H9 (cell line): ENCODE data around the gene ORAI3. TPM values are rescaled to one million over a fixed set of nuclear protein-coding genes. Genes with fewer than 3 reads are reported as not detected.

ENCODE experiments used
- DNase-seq: peaks from one replicate; pipeline ENCODE4 v3.0.0-alpha.2; 2017
- H2AFZ ChIP-seq: one replicate; pipeline ENCODE4 v1.6.1; 2013; ENCODE audit warnings: mild to moderate bottlenecking, low read length, control low read depth, moderate library complexity
- H2AK5ac ChIP-seq: 2 replicates; pipeline ENCODE4 v1.6.1; 2013; ENCODE audit warnings: low read length, control low read depth, mixed read lengths; ENCODE audit not compliant: insufficient read length
- H2BK120ac ChIP-seq: one replicate; pipeline ENCODE4 v1.6.1; 2013; ENCODE audit warnings: low read depth, mild to moderate bottlenecking, low read length, control low read depth, inconsistent platforms; ENCODE audit not compliant: poor library complexity, severe bottlenecking
- H2BK12ac ChIP-seq: 2 replicates; pipeline ENCODE4 v1.6.1; 2013; ENCODE audit warnings: low read length, control low read depth, mixed read lengths, low read depth; ENCODE audit not compliant: insufficient read length
- H2BK15ac ChIP-seq: 2 replicates; pipeline ENCODE4 v1.6.1; 2013; ENCODE audit warnings: low read depth, low read length, control low read depth
- H2BK20ac ChIP-seq: one replicate; pipeline ENCODE4 v1.6.1; 2013; ENCODE audit warnings: low read depth, mild to moderate bottlenecking, low read length, control low read depth, inconsistent platforms; ENCODE audit not compliant: poor library complexity, severe bottlenecking
- H2BK5ac ChIP-seq: 2 replicates; pipeline ENCODE4 v1.6.1; 2013; ENCODE audit warnings: low read length, control low read depth, mixed read lengths; ENCODE audit not compliant: insufficient read length
- H3K14ac ChIP-seq: 2 replicates; pipeline ENCODE4 v1.6.1; 2013; ENCODE audit warnings: low read length, control low read depth; ENCODE audit not compliant: insufficient read depth
- H3K18ac ChIP-seq: 2 replicates; pipeline ENCODE4 v1.6.1; 2013; ENCODE audit warnings: low read depth, mild to moderate bottlenecking, mixed read lengths, low read length, control low read depth; ENCODE audit not compliant: insufficient read length
- H3K23ac ChIP-seq: 2 replicates; pipeline ENCODE4 v1.6.1; 2013; ENCODE audit warnings: low read length, control low read depth, mixed read lengths, low read depth; ENCODE audit not compliant: insufficient read length
- H3K23me2 ChIP-seq: 2 replicates; pipeline ENCODE4 v1.6.1; 2013; ENCODE audit warnings: low read depth, mild to moderate bottlenecking, mixed read lengths, low read length, control low read depth; ENCODE audit not compliant: insufficient read length, poor library complexity, severe bottlenecking
- H3K27ac ChIP-seq: 2 replicates; pipeline ENCODE4 v1.5.1; 2013; ENCODE audit warnings: low read length, control low read depth, mixed read lengths, low read depth; ENCODE audit not compliant: insufficient read length
- H3K27me3 ChIP-seq: 2 replicates; pipeline ENCODE4 v1.6.1; 2013; ENCODE audit warnings: low read length, control low read depth, inconsistent platforms; ENCODE audit not compliant: insufficient read depth
- H3K4ac ChIP-seq: 2 replicates; pipeline ENCODE4 v1.6.1; 2013; ENCODE audit warnings: low read depth, mild to moderate bottlenecking, control low read depth, inconsistent platforms, low read length, moderate library complexity
- H3K4me1 ChIP-seq: 2 replicates; pipeline ENCODE4 v1.6.1; 2013; ENCODE audit warnings: low read length, control low read depth, inconsistent platforms; ENCODE audit not compliant: insufficient read depth
- H3K4me2 ChIP-seq: 2 replicates; pipeline ENCODE4 v1.6.1; 2013; ENCODE audit warnings: low read length, control low read depth, mixed read lengths; ENCODE audit not compliant: insufficient read length, insufficient read depth
- H3K56ac ChIP-seq: 2 replicates; pipeline ENCODE4 v1.6.1; 2013; ENCODE audit warnings: low read depth, mild to moderate bottlenecking, mixed read lengths, low read length, control low read depth; ENCODE audit not compliant: insufficient read length
- H3K79me1 ChIP-seq: 2 replicates; pipeline ENCODE4 v1.6.1; 2013; ENCODE audit warnings: low read depth, mild to moderate bottlenecking, moderate library complexity, low read length, control low read depth, inconsistent platforms; ENCODE audit not compliant: insufficient read depth, poor library complexity, severe bottlenecking
- H3K79me2 ChIP-seq: 2 replicates; pipeline ENCODE4 v1.6.1; 2013; ENCODE audit warnings: low read length, control low read depth, inconsistent platforms; ENCODE audit not compliant: insufficient read depth
- H3K9ac ChIP-seq: 2 replicates; pipeline ENCODE4 v1.6.1; 2013; ENCODE audit warnings: low read length, control low read depth, mixed read lengths; ENCODE audit not compliant: insufficient read length; ENCODE audit errors: extremely low read depth
- H3K9me3 ChIP-seq: one replicate; pipeline ENCODE4 v1.6.1; 2013; ENCODE audit warnings: low read depth, low read length, inconsistent platforms; ENCODE audit not compliant: control insufficient read depth
- H3T11ph ChIP-seq: one replicate; pipeline ENCODE4 v1.6.1; 2013; ENCODE audit warnings: mild to moderate bottlenecking, low read length, control low read depth, inconsistent platforms
- H4K20me1 ChIP-seq: one replicate; pipeline ENCODE4 v1.6.1; 2013; ENCODE audit not compliant: control insufficient read depth, insufficient read length, insufficient read depth
- H4K5ac ChIP-seq: 2 replicates; pipeline ENCODE4 v1.6.1; 2013; ENCODE audit warnings: low read depth, mild to moderate bottlenecking, mixed read lengths, low read length, control low read depth; ENCODE audit not compliant: insufficient read length
- H4K8ac ChIP-seq: replicated peaks from 2 replicates; pipeline ENCODE4 v1.6.1; 2013; ENCODE audit warnings: low read length, control low read depth, mixed read lengths, low read depth; ENCODE audit not compliant: insufficient read length
- H4K91ac ChIP-seq: 2 replicates; pipeline ENCODE4 v1.6.1; 2013; ENCODE audit warnings: low read depth, mild to moderate bottlenecking, moderate library complexity, mixed read lengths, low read length, control low read depth; ENCODE audit not compliant: insufficient read length
- H3K27ac Mint-ChIP-seq, 3 experiments: 2 replicates in 2 of 3; 3 replicates in 1 of 3; pipeline ENCODE4 v1.8.0; 2020 to 2021; ENCODE audit warnings: mixed read lengths in 3 of 3, mild to moderate bottlenecking in 1 of 3, moderate library complexity in 1 of 3
- H3K27me3 Mint-ChIP-seq: 2 replicates; pipeline ENCODE4 v1.8.0; 2021; ENCODE audit warnings: low read depth, mild to moderate bottlenecking, moderate library complexity, mixed read lengths
- H3K36me3 Mint-ChIP-seq, 3 experiments: 2 replicates in 2 of 3; 3 replicates in 1 of 3; pipeline ENCODE4 v1.8.0; 2020 to 2021; ENCODE audit warnings: low read depth in 3 of 3, mixed read lengths in 3 of 3; ENCODE audit not compliant: insufficient read depth in 1 of 3
- H3K4me1 Mint-ChIP-seq, 2 experiments: 2 replicates each; pipeline ENCODE4 v1.8.0; 2020; ENCODE audit warnings: mixed read lengths in 2 of 2
- H3K4me3 Mint-ChIP-seq, 2 experiments: 2 replicates in 1 of 2; 3 replicates in 1 of 2; pipeline ENCODE4 v1.8.0; 2020 to 2021; ENCODE audit warnings: mild to moderate bottlenecking in 2 of 2, mixed read lengths in 2 of 2, moderate library complexity in 1 of 2
- H3K9me3 Mint-ChIP-seq, 2 experiments: 2 replicates in 1 of 2; 3 replicates in 1 of 2; pipeline ENCODE4 v1.8.0; 2020; ENCODE audit warnings: mild to moderate bottlenecking in 2 of 2, mixed read lengths in 2 of 2, moderate library complexity in 1 of 2
- CTCF ChIP-seq: fragments of 200-600 bp; sonication (generic); conservative IDR thresholded peaks from 3 replicates; pipeline ENCODE4 v1.8.0; 2021; ENCODE audit warnings: antibody characterized with exemption, mild to moderate bottlenecking
- WGBS: extraction: QIAGEN DNeasy Blood & Tissue Kit; methylation state at CpG from one replicate; pipeline ENCODE4 v1.1.7; 2013; ENCODE audit warnings: missing lambda C conversion rate, low lambda C conversion rate, mixed read lengths; ENCODE audit not compliant: insufficient read length; ENCODE audit errors: extremely low coverage; 5-methylcytosine and 5-hydroxymethylcytosine counted together
- total RNA-seq: library from RNA; stranded (reverse); gene quantifications from 2 replicates; pipeline ENCODE4 v1.2.1, GENCODE V29; 2021

ORAI3 gene
- total RNA-seq, 1 experiment from 2014 or later, result 6.9 TPM

GRCh38 chr16:30983289-30983889 is 34.5 kb downstream of the ORAI3 start:
- no peaks in the 10 kb centered on the region for H3K79me2 ChIP-seq
- H3T11ph ChIP-seq, result no peak overlapping the region
- H3K4me1 ChIP-seq, result no peaks in the 10 kb centered on the region
- H4K20me1 ChIP-seq, result no peaks in the 10 kb centered on the region
- H3K27me3 ChIP-seq, result no peaks in the 10 kb centered on the region
- H3K56ac ChIP-seq, result no peak overlapping the region
- H3K27ac ChIP-seq, result no peak overlapping the region
- no peak overlapping the region for H2BK20ac ChIP-seq
- H3K23ac ChIP-seq, result no peak overlapping the region
- H2BK15ac ChIP-seq, result no peak overlapping the region
- H3K4ac ChIP-seq, result no peak overlapping the region
- no peak overlapping the region for H2BK5ac ChIP-seq
- Mint-ChIP-seq H3K27me3 (no peaks in the 10 kb centered on the region; the same call in 1 of the 2 replicates), H3K4me3 (no peak overlapping the region), H3K9me3 (no peaks in the 10 kb centered on the region; a peak in 1 of 5 replicates), H3K27ac (peak overlapping the region in 1 of 3 experiments; percentile 72; a peak in 1 of 7 replicates), H3K4me1 (peaks cover 5 to 7% of the 10 kb centered on the region in 2 experiments), H3K36me3 (peaks cover 24 to 46% (median 44%) of the 10 kb centered on the region in 3 experiments)
- H3K23me2 ChIP-seq, result no peaks in the 10 kb centered on the region
- no peak overlapping the region for H2AK5ac ChIP-seq
- no peak overlapping the region for H2AFZ ChIP-seq
- no peak overlapping the region for H2BK120ac ChIP-seq
- no peak overlapping the region for H3K9ac ChIP-seq
- no CpG with 5 or more reads among the region's 25 CpGs for WGBS
- no peaks in the 10 kb centered on the region for H3K9me3 ChIP-seq
- no peak overlapping the region for H3K18ac ChIP-seq
- H3K79me1 ChIP-seq, result no peaks in the 10 kb centered on the region
- H3K4me2 ChIP-seq, result no peak overlapping the region
- no peak for TF ChIP-seq CTCF
- H4K8ac ChIP-seq, result no peak overlapping the region
- no peak overlapping the region for H4K5ac ChIP-seq
- DNase-seq, result no peak
- no peak overlapping the region for H3K14ac ChIP-seq
- no peak overlapping the region for H2BK12ac ChIP-seq
- no peak overlapping the region for H4K91ac ChIP-seq
